ENCODE data around the gene EBP.

The EBP gene

GRCh38 chrX:48521353-48522243, at the start of gene EBP:
Gene EBP, plus strand, starts transcription at chrX:48521808. Its CDS starts 1,964 bp downstream, at chrX:48523772.
- FAIRE-seq, result peak; percentile 7

- FAIRE-seq, result no peak
Measured at GRCh38 chrX:48472225-48472624, 49.4 kb upstream of the EBP start.

GRCh38 chrX:48472851-48473703, 48.5 kb upstream of the EBP start:
- no peak for FAIRE-seq

- no peak for FAIRE-seq
Measured at GRCh38 chrX:48473704-48473990, 48.0 kb upstream of the EBP start.

- FAIRE-seq, result no peak
Measured at GRCh38 chrX:48474127-48474526, 47.5 kb upstream of the EBP start.

GRCh38 chrX:48474581-48474980, 47.0 kb upstream of the EBP start:
- no peak for FAIRE-seq

GRCh38 chrX:48475296-48475695, 46.3 kb upstream of the EBP start:
- no peak for FAIRE-seq

- peak; percentile 36 for FAIRE-seq
Measured at GRCh38 chrX:48475774-48476577, 45.6 kb upstream of the EBP start, which contains the start of gene FTSJ1. Gene FTSJ1, plus strand, starts transcription at chrX:48476199. Its CDS starts 1,849 bp downstream, at chrX:48478048.

GRCh38 chrX:48476919-48477318, 44.7 kb upstream of the EBP start:
- no peak for FAIRE-seq

- no peak for FAIRE-seq
Measured at GRCh38 chrX:48477960-48478755, 43.5 kb upstream of the EBP start.

- no peak for FAIRE-seq
Measured at GRCh38 chrX:48478806-48479205, 42.8 kb upstream of the EBP start.

- FAIRE-seq, result no peak
Measured at GRCh38 chrX:48480142-48480541, 41.5 kb upstream of the EBP start.

GRCh38 chrX:48480583-48480982, 41.0 kb upstream of the EBP start:
- no peak for FAIRE-seq

GRCh38 chrX:48482526-48482925, 39.1 kb upstream of the EBP start:
- FAIRE-seq, result no peak

GRCh38 chrX:48487362-48487798, 34.2 kb upstream of the EBP start:
- FAIRE-seq, result no peak

- FAIRE-seq, result no peak
Measured at GRCh38 chrX:48488034-48488433, 33.6 kb upstream of the EBP start.

- no peak for FAIRE-seq
Measured at GRCh38 chrX:48489296-48489695, 32.3 kb upstream of the EBP start.

- no peak for FAIRE-seq
Measured at GRCh38 chrX:48489892-48490291, 31.7 kb upstream of the EBP start.

- no peak for FAIRE-seq
Measured at GRCh38 chrX:48490661-48491060, 30.9 kb upstream of the EBP start.

- FAIRE-seq, result no peak
Measured at GRCh38 chrX:48491809-48492208, 29.8 kb upstream of the EBP start.

- no peak for FAIRE-seq
Measured at GRCh38 chrX:48492293-48492910, 29.2 kb upstream of the EBP start.

- FAIRE-seq, result no peak
Measured at GRCh38 chrX:48493890-48494364, 27.7 kb upstream of the EBP start.
